OCI-LY7 (cell line): Measurements from ENCODE around the gene TMEM63B. TPM values are rescaled to one million over a fixed set of nuclear protein-coding genes. Genes with fewer than 3 reads are reported as not detected.

Experiments used
- BruUV-seq: library from RNA; stranded (reverse); fragments of 400-500 nt; replicated peaks from 2 replicates; lab custom pipeline; 2021; lab: Mats Ljungman, UMichigan
- CTCF ChIA-PET: fragments of 300-600 bp; sonication (Branson Sonifier 250); formaldehyde crosslinking; loops from one replicate; lab custom pipeline; 2022; ENCODE audit warnings: antibody characterized with exemption; ENCODE audit not compliant: unreplicated experiment; lab: Charles Lee
- POLR2A ChIA-PET: fragments of 300-600 bp; sonication (Branson Sonifier 250); formaldehyde crosslinking; loops from one replicate; lab custom pipeline; 2022; ENCODE audit warnings: antibody characterized with exemption; lab: Charles Lee
- DNase-seq: peaks from one replicate; pipeline ENCODE4 v3.0.0-alpha.2; 2015; ENCODE audit warnings: low spot score
- H2AFZ ChIP-seq: fragments of 200-600 bp; sonication (generic), shearing (Covaris generic); 2 replicates; pipeline ENCODE4 v1.6.1; 2014; ENCODE audit warnings: mild to moderate bottlenecking, antibody characterized with exemption, low read length, moderate library complexity
- H3K27ac ChIP-seq: fragments of 200-600 bp; sonication (generic); 2 replicates; pipeline ENCODE4 v1.5.1; 2014; ENCODE audit warnings: mixed run types, low read depth, mild to moderate bottlenecking, moderate library complexity, low read length, inconsistent platforms; ENCODE audit not compliant: poor library complexity, severe bottlenecking
- H3K36me3 ChIP-seq: fragments of 200-600 bp; sonication (generic); 2 replicates; pipeline ENCODE4 v1.6.1; 2014; ENCODE audit warnings: mild to moderate bottlenecking, antibody characterized with exemption, low read length, moderate library complexity, mixed read lengths; ENCODE audit not compliant: insufficient read depth
- H3K4me1 ChIP-seq: fragments of 200-600 bp; sonication (generic); 2 replicates; pipeline ENCODE4 v1.5.1; 2014; ENCODE audit warnings: mild to moderate bottlenecking, low read length; ENCODE audit not compliant: insufficient read depth, poor library complexity, severe bottlenecking
- H3K4me2 ChIP-seq: fragments of 200-600 bp; sonication (generic); 2 replicates; pipeline ENCODE4 v1.6.1; 2014; ENCODE audit warnings: mild to moderate bottlenecking, low read length
- H3K4me3 ChIP-seq: fragments of 200-600 bp; sonication (generic); 2 replicates; pipeline ENCODE4 v1.5.1; 2014; ENCODE audit warnings: mild to moderate bottlenecking, low read depth, low read length; ENCODE audit not compliant: poor library complexity, severe bottlenecking
- H3K79me2 ChIP-seq: fragments of 200-600 bp; sonication (generic); 2 replicates; pipeline ENCODE4 v1.6.1; 2016; ENCODE audit warnings: low read depth, mild to moderate bottlenecking, low read length, moderate library complexity, mixed read lengths; ENCODE audit not compliant: insufficient read depth
- H3K9me2 ChIP-seq: fragments of 200-600 bp; sonication (generic); 2 replicates; pipeline ENCODE4 v1.6.1; 2016; ENCODE audit warnings: mild to moderate bottlenecking, low read length, mixed read lengths; ENCODE audit not compliant: insufficient read depth
- H3K9me3 ChIP-seq: fragments of 200-600 bp; sonication (generic); 2 replicates; pipeline ENCODE4 v1.6.1; 2014; ENCODE audit warnings: mild to moderate bottlenecking, mixed run types, low read length, mixed read lengths
- H4K20me1 ChIP-seq: fragments of 200-600 bp; sonication (generic); 2 replicates; pipeline ENCODE4 v1.6.1; 2014; ENCODE audit warnings: mild to moderate bottlenecking, antibody characterized with exemption, low read length, moderate library complexity, mixed read lengths; ENCODE audit not compliant: insufficient read depth
- EZH2phosphoT487 ChIP-seq: fragments of 200-600 bp; sonication (generic); IDR thresholded peaks from 2 replicates; pipeline ENCODE4 v1.6.1; 2018; ENCODE audit warnings: low read depth, borderline replicate concordance, mild to moderate bottlenecking, mixed run types, antibody characterized with exemption, low read length, moderate library complexity, mixed read lengths
- intact Hi-C: fragments of 100-400 bp; cut with micrococcal nuclease; formaldehyde crosslinking; loops from one replicate; pipeline ENCODE4 v1.10.0; 2022; ENCODE audit not compliant: unreplicated experiment
- total RNA-seq, 2 experiments: library from RNA; depleted of rRNA in 1 of 2; stranded (reverse); fragments of >200 nt in 1 of 2; shearing (Covaris generic) in 1 of 2; gene quantifications; 2 replicates each; pipeline ENCODE4 v1.2.3, GENCODE V29; 2014 to 2022
- TF ChIP-seq, protein P1 (sequence below): fragments of 200-600 bp; sonication (generic); conservative IDR thresholded peaks from 2 replicates; pipeline ENCODE4 v1.5.1; 2014; ENCODE audit warnings: mild to moderate bottlenecking, antibody characterized with exemption, low read length, moderate library complexity, mixed read lengths

TMEM63B gene
- total RNA-seq, 2 experiments from 2014 or later = 5.4 to 10.0 TPM

GRCh38 chr6:44169154-44169553 lies 41.8 kb downstream of the TMEM63B start:
- BruUV-seq = no TSS peak
- Histone ChIP-seq H4K20me1 (no peaks in the 10 kb centered on the region), H3K4me1 (peaks cover 6% of the 10 kb centered on the region), H3K4me3 (no peak overlapping the region), H3K79me2 (no peaks in the 10 kb centered on the region), H2AFZ (no peak overlapping the region), H3K27ac (no peak overlapping the region), H3K4me2 (no peak overlapping the region), H3K36me3 (no peaks in the 10 kb centered on the region), H3K9me3 (no peaks in the 10 kb centered on the region), H3K9me2 (no peaks in the 10 kb centered on the region)
- intact Hi-C loops = no loop called here
- TF ChIP-seq, protein P1, sequence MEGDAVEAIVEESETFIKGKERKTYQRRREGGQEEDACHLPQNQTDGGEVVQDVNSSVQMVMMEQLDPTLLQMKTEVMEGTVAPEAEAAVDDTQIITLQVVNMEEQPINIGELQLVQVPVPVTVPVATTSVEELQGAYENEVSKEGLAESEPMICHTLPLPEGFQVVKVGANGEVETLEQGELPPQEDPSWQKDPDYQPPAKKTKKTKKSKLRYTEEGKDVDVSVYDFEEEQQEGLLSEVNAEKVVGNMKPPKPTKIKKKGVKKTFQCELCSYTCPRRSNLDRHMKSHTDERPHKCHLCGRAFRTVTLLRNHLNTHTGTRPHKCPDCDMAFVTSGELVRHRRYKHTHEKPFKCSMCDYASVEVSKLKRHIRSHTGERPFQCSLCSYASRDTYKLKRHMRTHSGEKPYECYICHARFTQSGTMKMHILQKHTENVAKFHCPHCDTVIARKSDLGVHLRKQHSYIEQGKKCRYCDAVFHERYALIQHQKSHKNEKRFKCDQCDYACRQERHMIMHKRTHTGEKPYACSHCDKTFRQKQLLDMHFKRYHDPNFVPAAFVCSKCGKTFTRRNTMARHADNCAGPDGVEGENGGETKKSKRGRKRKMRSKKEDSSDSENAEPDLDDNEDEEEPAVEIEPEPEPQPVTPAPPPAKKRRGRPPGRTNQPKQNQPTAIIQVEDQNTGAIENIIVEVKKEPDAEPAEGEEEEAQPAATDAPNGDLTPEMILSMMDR = no peak
- TF ChIP-seq EZH2phosphoT487 = no peak
- ChIA-PET POLR2A (interaction anchor here (0.7 kb wide), 1 partner anchor 264 kb away, joined by 4 read pairs; no protein-coding TSS in a partner anchor), CTCF (interaction anchor here (1.0 kb wide), 1 partner anchor 65 kb away, joined by 3 read pairs; no protein-coding TSS in a partner anchor)
- no peak for DNase-seq

- Histone ChIP-seq H3K4me2 (no peak overlapping the region), H2AFZ (no peak overlapping the region), H4K20me1 (no peaks in the 10 kb centered on the region), H3K27ac (no peak overlapping the region), H3K4me1 (peaks cover 6% of the 10 kb centered on the region), H3K36me3 (no peaks in the 10 kb centered on the region), H3K4me3 (no peak overlapping the region), H3K79me2 (no peaks in the 10 kb centered on the region), H3K9me3 (no peaks in the 10 kb centered on the region), H3K9me2 (no peaks in the 10 kb centered on the region)
- DNase-seq = no peak
- intact Hi-C loops = no loop called here
- CTCF ChIA-PET = interaction anchor here (1.0 kb wide), 1 partner anchor 64 kb away, joined by 3 read pairs; no protein-coding TSS in a partner anchor
- BruUV-seq = no TSS peak
- POLR2A ChIA-PET = interaction anchor here (0.7 kb wide), 1 partner anchor 265 kb away, joined by 4 read pairs; no protein-coding TSS in a partner anchor
- TF ChIP-seq EZH2phosphoT487 = no peak
- TF ChIP-seq, protein P1 = no peak
These were observed 42.7 kb downstream of the TMEM63B start for GRCh38 chr6:44169886-44170570.
